ENCODE data around the gene ESCO1.

The ESCO1 gene

GRCh38 chr18:21481739-21482138, 118.8 kb downstream of the ESCO1 start:
- no peaks in the 10 kb centered on the region for H3K9me3 ChIP-seq (ENCODE audit: control insufficient read depth, low read depth, low read length)
- no peak overlapping the region for H3K9ac ChIP-seq (ENCODE audit: low read length)
- no peak overlapping the region for H3K27ac ChIP-seq (ENCODE audit: low read length)
- no peaks in the 10 kb centered on the region for H3K27me3 ChIP-seq (ENCODE audit: control insufficient read depth, insufficient read depth, low read length)
- peaks cover 4% of the 10 kb centered on the region for H3K36me3 ChIP-seq (ENCODE audit: control insufficient read depth, low read depth, low read length)
- peaks cover 7% of the 10 kb centered on the region for H3K4me1 ChIP-seq (ENCODE audit: control insufficient read depth, low read depth, low read length)
- H3K4me3 ChIP-seq (ENCODE audit: low read length), result no peak overlapping the region

- H3K27me3 ChIP-seq (ENCODE audit: control insufficient read depth, insufficient read depth, low read length), result no peaks in the 10 kb centered on the region
- no peak overlapping the region for H3K9ac ChIP-seq (ENCODE audit: low read length)
- H3K9me3 ChIP-seq (ENCODE audit: control insufficient read depth, low read depth, low read length), result no peaks in the 10 kb centered on the region
- peaks cover 4% of the 10 kb centered on the region for H3K36me3 ChIP-seq (ENCODE audit: control insufficient read depth, low read depth, low read length)
- no peak overlapping the region for H3K27ac ChIP-seq (ENCODE audit: low read length)
- no peak overlapping the region for H3K4me3 ChIP-seq (ENCODE audit: low read length)
- H3K4me1 ChIP-seq (ENCODE audit: control insufficient read depth, low read depth, low read length), result no peaks in the 10 kb centered on the region
These were observed 120.8 kb downstream of the ESCO1 start for GRCh38 chr18:21479721-21480120.
